ENCODE data around the gene RBM20. TPM values are rescaled to one million over a fixed set of nuclear protein-coding genes. Genes with fewer than 3 reads are reported as not detected.

Gene RBM20
- total and polyA plus RNA-seq, 2 of the 13 experiments (the other 11 are each of a cell fraction or from before 2014, with no cell fraction given), result 0.02 to 0.22 TPM

DNA sequence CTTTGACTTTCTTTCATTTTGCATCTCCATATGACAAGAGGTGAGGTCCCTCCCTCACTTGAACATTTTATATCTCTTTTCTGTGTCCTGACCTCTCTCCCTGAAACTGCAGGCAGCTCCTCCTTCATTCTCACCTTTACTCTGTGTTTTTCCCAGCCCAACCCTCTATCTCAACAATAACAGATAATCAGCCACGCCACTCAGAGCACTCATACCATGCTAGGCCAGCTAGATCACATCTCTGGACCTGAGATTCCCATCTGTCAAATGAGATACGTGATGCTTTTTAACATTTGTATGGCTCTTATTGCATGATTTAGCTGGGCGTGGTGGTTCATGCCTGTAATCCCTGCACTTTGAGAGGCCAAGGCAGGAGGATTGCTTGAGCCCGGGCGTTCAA, 164.5 kb downstream of the RBM20 start:
- no peak for ATAC-seq
- no peak for FAIRE-seq
- H3K9me3 ChIP-seq (ENCODE audit: low read length), result no peaks in the 10 kb centered on the region
- intact Hi-C loops (cut with micrococcal nuclease; ENCODE audit: unreplicated experiment) (no loop called here), in situ Hi-C loops (cut with HindIII; ENCODE audit: extremely low pct_ligation_motif_present, low pct_unique_long_range_greater_than_20kb) (loop anchor here (5.0 kb wide), 1 partner anchor 94 kb away; no protein-coding TSS in a partner anchor)
- H3K27ac ChIP-seq (ENCODE audit: extremely low read length, insufficient read depth, low read length), result no peak overlapping the region
- H2AFZ ChIP-seq (ENCODE audit: low read length), result no peak overlapping the region
- no peak overlapping the region for H3K4me3 ChIP-seq (replicated peaks in 1 of 3; ENCODE audit: insufficient read depth in 1 of 3, low read depth in 2 of 3, low read length in 3 of 3)
- peaks cover 2 to 14% of the 10 kb centered on the region in 2 experiments; a peak in 2 of 5 replicates for H3K27me3 ChIP-seq (ENCODE audit: control insufficient read depth in 1 of 2, insufficient read depth in 2 of 2, low read length in 2 of 2)
- H3K36me3 ChIP-seq (replicated peaks in 1 of 2; ENCODE audit: control insufficient read depth in 1 of 2, insufficient read depth in 2 of 2, low read length in 2 of 2), result no peaks in the 10 kb centered on the region
- POLR2A ChIA-PET, result interaction anchor here (1.4 kb wide), 1 partner anchor 50 kb away, joined by 3 read pairs; no protein-coding TSS in a partner anchor
- no peak for DNase-seq (ENCODE audit: low spot score)
- no peaks in the 10 kb centered on the region for H4K20me1 ChIP-seq (ENCODE audit: insufficient read depth, low read length)
- CTCF ChIA-PET (ENCODE audit: low intra/inter-chr PET ratio, low total read pairs), result no interaction called here
- no TSS peak for BruUV-seq (replicated peaks)
- 45% methylated on average over 4 of the region's 5 CpGs for WGBS (ENCODE audit: low lambda C conversion rate)
- peaks cover 19% of the 10 kb centered on the region for H3K4me1 ChIP-seq (ENCODE audit: insufficient read depth, low read length)
- H3K9ac ChIP-seq (ENCODE audit: insufficient read depth, low read depth, low read length), result no peak overlapping the region
- no peak overlapping the region for H3K4me2 ChIP-seq (ENCODE audit: low read depth, low read length)
- no peaks in the 10 kb centered on the region for H3K79me2 ChIP-seq (ENCODE audit: insufficient read depth, low read length)
- TF ChIP-seq ZNF646 (CRISPR knock-in tag; IDR thresholded peaks at IDR 0.05) (no peak), CBX1 (IDR thresholded peaks at IDR 0.05; ENCODE audit: low read depth) (no peak), ZNF451 (CRISPR knock-in tag; IDR thresholded peaks at IDR 0.05) (no peak), ZFP91 (CRISPR knock-in tag; IDR thresholded peaks at IDR 0.05; ENCODE audit: borderline replicate concordance) (no peak), KMT2B (CRISPR knock-in tag; IDR thresholded peaks at IDR 0.05) (no peak), DPF2 (CRISPR knock-in tag; IDR thresholded peaks at IDR 0.05; ENCODE audit: borderline replicate concordance, low read depth) (no peak), NRL (CRISPR knock-in tag; IDR thresholded peaks at IDR 0.05; ENCODE audit: borderline replicate concordance) (no peak), ZNF776 (CRISPR knock-in tag; IDR thresholded peaks at IDR 0.05) (no peak)
- TF ChIP-seq, protein P1, sequence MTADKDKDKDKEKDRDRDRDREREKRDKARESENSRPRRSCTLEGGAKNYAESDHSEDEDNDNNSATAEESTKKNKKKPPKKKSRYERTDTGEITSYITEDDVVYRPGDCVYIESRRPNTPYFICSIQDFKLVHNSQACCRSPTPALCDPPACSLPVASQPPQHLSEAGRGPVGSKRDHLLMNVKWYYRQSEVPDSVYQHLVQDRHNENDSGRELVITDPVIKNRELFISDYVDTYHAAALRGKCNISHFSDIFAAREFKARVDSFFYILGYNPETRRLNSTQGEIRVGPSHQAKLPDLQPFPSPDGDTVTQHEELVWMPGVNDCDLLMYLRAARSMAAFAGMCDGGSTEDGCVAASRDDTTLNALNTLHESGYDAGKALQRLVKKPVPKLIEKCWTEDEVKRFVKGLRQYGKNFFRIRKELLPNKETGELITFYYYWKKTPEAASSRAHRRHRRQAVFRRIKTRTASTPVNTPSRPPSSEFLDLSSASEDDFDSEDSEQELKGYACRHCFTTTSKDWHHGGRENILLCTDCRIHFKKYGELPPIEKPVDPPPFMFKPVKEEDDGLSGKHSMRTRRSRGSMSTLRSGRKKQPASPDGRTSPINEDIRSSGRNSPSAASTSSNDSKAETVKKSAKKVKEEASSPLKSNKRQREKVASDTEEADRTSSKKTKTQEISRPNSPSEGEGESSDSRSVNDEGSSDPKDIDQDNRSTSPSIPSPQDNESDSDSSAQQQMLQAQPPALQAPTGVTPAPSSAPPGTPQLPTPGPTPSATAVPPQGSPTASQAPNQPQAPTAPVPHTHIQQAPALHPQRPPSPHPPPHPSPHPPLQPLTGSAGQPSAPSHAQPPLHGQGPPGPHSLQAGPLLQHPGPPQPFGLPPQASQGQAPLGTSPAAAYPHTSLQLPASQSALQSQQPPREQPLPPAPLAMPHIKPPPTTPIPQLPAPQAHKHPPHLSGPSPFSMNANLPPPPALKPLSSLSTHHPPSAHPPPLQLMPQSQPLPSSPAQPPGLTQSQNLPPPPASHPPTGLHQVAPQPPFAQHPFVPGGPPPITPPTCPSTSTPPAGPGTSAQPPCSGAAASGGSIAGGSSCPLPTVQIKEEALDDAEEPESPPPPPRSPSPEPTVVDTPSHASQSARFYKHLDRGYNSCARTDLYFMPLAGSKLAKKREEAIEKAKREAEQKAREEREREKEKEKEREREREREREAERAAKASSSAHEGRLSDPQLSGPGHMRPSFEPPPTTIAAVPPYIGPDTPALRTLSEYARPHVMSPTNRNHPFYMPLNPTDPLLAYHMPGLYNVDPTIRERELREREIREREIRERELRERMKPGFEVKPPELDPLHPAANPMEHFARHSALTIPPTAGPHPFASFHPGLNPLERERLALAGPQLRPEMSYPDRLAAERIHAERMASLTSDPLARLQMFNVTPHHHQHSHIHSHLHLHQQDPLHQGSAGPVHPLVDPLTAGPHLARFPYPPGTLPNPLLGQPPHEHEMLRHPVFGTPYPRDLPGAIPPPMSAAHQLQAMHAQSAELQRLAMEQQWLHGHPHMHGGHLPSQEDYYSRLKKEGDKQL (CRISPR knock-in tag; IDR thresholded peaks at IDR 0.05; ENCODE audit: low read depth), result no peak
